Endothelial cell of umbilical vein (primary cell): ENCODE measurements around the gene PCP2. TPM values are rescaled to one million over a fixed set of nuclear protein-coding genes. Genes with fewer than 3 reads are reported as not detected.

Experiments used
- BruUV-seq: library from RNA; stranded (reverse); fragments of 400-500 nt; replicated peaks from 2 replicates; lab custom pipeline; 2021; lab: Mats Ljungman, UMichigan
- CTCF ChIA-PET: fragments of 300-600, 350-600 bp; sonication (Branson Sonifier 250); formaldehyde crosslinking; loops from one replicate; lab custom pipeline; 2021; ENCODE audit warnings: antibody characterized with exemption, inconsistent platforms; lab: Charles Lee
- POLR2A ChIA-PET: fragments of 300-600, 350-600 bp; sonication (Branson Sonifier 250); formaldehyde crosslinking; loops from one replicate; lab custom pipeline; 2021; ENCODE audit warnings: antibody characterized with exemption, inconsistent platforms; lab: Charles Lee
- DNase-seq: peaks from one replicate; pipeline ENCODE4 v3.0.0-alpha.2; 2011; ENCODE audit warnings: low read depth, low spot score
- FAIRE-seq: peaks from 2 replicates; lab custom pipeline; 2011; peaks lifted over from hg19 to GRCh38; lab: Jason Lieb, UNC
- H2AFZ ChIP-seq: 2 replicates; pipeline ENCODE4 v1.6.0; 2012; ENCODE audit warnings: low read depth, low read length, control low read depth, inconsistent platforms
- H3K27ac ChIP-seq: 2 replicates; pipeline ENCODE4 v1.5.1; 2011; ENCODE audit warnings: low read depth, mild to moderate bottlenecking, control low read depth, low read length, moderate library complexity; ENCODE audit not compliant: insufficient read depth
- H3K27me3 ChIP-seq, 2 experiments: 2 replicates each; pipeline versions ENCODE4 v1.6.0 to v1.6.1; 2011; ENCODE audit warnings: low read length in 2 of 2, mixed read lengths in 1 of 2; ENCODE audit not compliant: control insufficient read depth in 2 of 2, insufficient read depth in 2 of 2
- H3K36me3 ChIP-seq, 2 experiments: 2 replicates in 1 of 2; 3 replicates in 1 of 2; pipeline ENCODE4 v1.5.1; 2011; ENCODE audit warnings: low read length in 2 of 2, mild to moderate bottlenecking in 1 of 2, moderate library complexity in 1 of 2; ENCODE audit not compliant: control insufficient read depth in 2 of 2, insufficient read depth in 2 of 2; ENCODE audit errors: extremely low read depth in 1 of 2
- H3K4me1 ChIP-seq: 3 replicates; pipeline ENCODE4 v1.5.1; 2011; ENCODE audit warnings: mild to moderate bottlenecking, low read length; ENCODE audit not compliant: control insufficient read depth, insufficient read depth; ENCODE audit errors: extremely low read depth
- H3K4me2 ChIP-seq: 2 replicates; pipeline ENCODE4 v1.6.1; 2011; ENCODE audit warnings: low read length, control low read depth, mixed read lengths; ENCODE audit not compliant: insufficient read depth
- H3K4me3 ChIP-seq, 3 experiments: fragments of 200-600 bp in 1 of 3; sonication (generic), shearing (Covaris generic) in 1 of 3; replicated peaks in 1 of 3; 2 replicates each; pipeline ENCODE4 v1.5.1; 2011 to 2016; ENCODE audit warnings: control low read depth in 3 of 3, low read length in 3 of 3, mild to moderate bottlenecking in 2 of 3, inconsistent platforms in 1 of 3, low read depth in 1 of 3, moderate library complexity in 1 of 3; ENCODE audit not compliant: insufficient read depth in 1 of 3
- H3K79me2 ChIP-seq: 2 replicates; pipeline ENCODE4 v1.6.0; 2012; ENCODE audit warnings: low read length, inconsistent platforms; ENCODE audit not compliant: control insufficient read depth, insufficient read depth
- H3K9ac ChIP-seq: replicated peaks from 2 replicates; pipeline ENCODE3; 2011; ENCODE audit warnings: low read length, control low read depth; ENCODE audit not compliant: insufficient read depth; ENCODE audit errors: extremely low read depth
- H3K9me1 ChIP-seq: replicated peaks from 3 replicates; pipeline ENCODE4 v1.6.0; 2011; ENCODE audit warnings: mild to moderate bottlenecking, low read length; ENCODE audit not compliant: control insufficient read depth, insufficient read depth; ENCODE audit errors: extremely low read depth
- H3K9me3 ChIP-seq: replicated peaks from 2 replicates; pipeline ENCODE4 v1.5.1; 2012; ENCODE audit warnings: low read length, inconsistent platforms; ENCODE audit not compliant: control insufficient read depth, insufficient read depth
- H4K20me1 ChIP-seq: replicated peaks from 2 replicates; pipeline ENCODE3; 2011; ENCODE audit warnings: mild to moderate bottlenecking, low read length; ENCODE audit not compliant: control insufficient read depth, insufficient read depth; ENCODE audit errors: extremely low read depth
- CTCF ChIP-seq, 2 donors: IDR thresholded peaks; 1 replicate in 1 of 2; 2 replicates in 1 of 2; pipeline ENCODE4 v1.5.1; 2011; ENCODE audit warnings: low read length in 2 of 2, mild to moderate bottlenecking in 2 of 2, moderate library complexity in 2 of 2, control low read depth in 1 of 2, inconsistent platforms in 1 of 2, low read depth in 1 of 2; ENCODE audit not compliant: insufficient read depth in 1 of 2; ENCODE audit errors: extremely low read depth in 1 of 2
- EZH2 ChIP-seq: IDR thresholded peaks from 2 replicates; pipeline ENCODE4 v1.6.1; 2012; ENCODE audit warnings: borderline replicate concordance, low read depth, mild to moderate bottlenecking, moderate library complexity, low read length, inconsistent platforms; ENCODE audit not compliant: severe bottlenecking
- FOS ChIP-seq: IDR thresholded peaks from 2 replicates; pipeline ENCODE4 v1.6.1; 2011; ENCODE audit warnings: mild to moderate bottlenecking, low read length, moderate library complexity, borderline replicate concordance; ENCODE audit not compliant: insufficient read depth
- GATA2 ChIP-seq: IDR thresholded peaks from 2 replicates; pipeline ENCODE4 v1.7.0; 2011; ENCODE audit warnings: low read depth, mild to moderate bottlenecking, moderate library complexity, mixed read lengths, low read length; ENCODE audit not compliant: insufficient read length, insufficient read depth
- JUN ChIP-seq: IDR thresholded peaks from 2 replicates; pipeline ENCODE4 v1.6.1; 2011; ENCODE audit warnings: borderline replicate concordance, low read depth; ENCODE audit not compliant: insufficient read length, insufficient read depth
- MAX ChIP-seq: IDR thresholded peaks from 2 replicates; pipeline ENCODE4 v1.6.1; 2011; ENCODE audit not compliant: insufficient read depth, insufficient read length
- MYC ChIP-seq: IDR thresholded peaks from one replicate; pipeline ENCODE4 v1.6.1; 2011; ENCODE audit warnings: mild to moderate bottlenecking, low read depth, low read length
- POLR2A ChIP-seq: IDR thresholded peaks from 2 replicates; pipeline ENCODE4 v1.6.1; 2012; ENCODE audit warnings: low read depth, mild to moderate bottlenecking, control low read depth, low read length
- POLR2AphosphoS5 ChIP-seq: IDR thresholded peaks from 2 replicates; pipeline ENCODE4 v1.6.1; 2012; ENCODE audit warnings: low read depth, mild to moderate bottlenecking, control low read depth, low read length, moderate library complexity; ENCODE audit not compliant: insufficient read depth
- dilution Hi-C: fragments of 300-500 bp; cut with MboI; formaldehyde crosslinking; loops from one replicate; pipeline ENCODE4 v1.15.0; 2019; ENCODE audit warnings: low sequenced_read_pairs; ENCODE audit not compliant: extremely low pct_ligation_motif_present
- intact Hi-C: fragments of 100-400 bp; cut with micrococcal nuclease; formaldehyde crosslinking; loops from one replicate; pipeline ENCODE4 v1.10.0; 2022
- polyA plus RNA-seq, 4 experiments: library from polyadenylated mRNA; depleted of rRNA in 3 of 4; stranded (reverse) in 3 of 4; unstranded in 1 of 4; fragments of >200 nt; gene quantifications; 2 replicates each; pipeline versions ENCODE4 v1.2.1 to v1.2.3, GENCODE V29; 2011 to 2012; ENCODE audit warnings: missing spikeins in 1 of 4
- total RNA-seq: library from RNA; stranded (reverse); gene quantifications from 2 replicates; pipeline ENCODE4 v1.2.3, GENCODE V29; 2021

The PCP2 gene
- total and polyA plus RNA-seq, 2 donors (not counting 3 experiments of a cell fraction or from before 2014, with no cell fraction given) = not detected

GRCh38 chr19:7589822-7590221 is 43.7 kb downstream of the PCP2 start:
- peaks cover 1 to 4% of the 10 kb centered on the region in 2 experiments for H3K27me3 ChIP-seq
- no peak overlapping the region for H2AFZ ChIP-seq
- FAIRE-seq = no peak
- TF ChIP-seq MAX = no peak
- TF ChIP-seq POLR2AphosphoS5 = no peak
- no peak for TF ChIP-seq GATA2
- no peak for TF ChIP-seq FOS
- no peak overlapping the region for H3K4me2 ChIP-seq
- H3K4me1 ChIP-seq = no peaks in the 10 kb centered on the region
- no peaks in the 10 kb centered on the region for H3K9me1 ChIP-seq
- BruUV-seq = no TSS peak
- no peak overlapping the region for H3K27ac ChIP-seq
- ChIA-PET CTCF (no interaction called here), POLR2A (interaction anchor here (0.6 kb wide), 1 partner anchor 42 kb away, joined by 3 read pairs; no protein-coding TSS in a partner anchor)
- no peak for DNase-seq
- no peak overlapping the region for H3K9ac ChIP-seq
- intact Hi-C loops = no loop called here
- no peaks in the 10 kb centered on the region for H3K36me3 ChIP-seq
- no peaks in the 10 kb centered on the region for H4K20me1 ChIP-seq
- H3K9me3 ChIP-seq = no peaks in the 10 kb centered on the region
- dilution Hi-C loops = no loop called here
- no peaks in the 10 kb centered on the region for H3K79me2 ChIP-seq
- no peak overlapping the region for H3K4me3 ChIP-seq

- H4K20me1 ChIP-seq = no peaks in the 10 kb centered on the region
- no peak overlapping the region for H3K4me3 ChIP-seq
- no peak overlapping the region for H3K27ac ChIP-seq
- no peaks in the 10 kb centered on the region for H3K27me3 ChIP-seq
- H3K79me2 ChIP-seq = no peaks in the 10 kb centered on the region
- no peak for TF ChIP-seq MYC
- no peak for TF ChIP-seq GATA2
- no peak for TF ChIP-seq JUN
- no peak for TF ChIP-seq CTCF (IDR thresholded peaks at IDR 0.05; ENCODE audit: extremely low read depth in 1 of 2, insufficient read depth in 1 of 2, low read depth in 1 of 2, low read length in 2 of 2)
- no peak for TF ChIP-seq POLR2A
- no peak for TF ChIP-seq POLR2AphosphoS5
- TF ChIP-seq EZH2 = no peak
- TF ChIP-seq MAX = no peak
- no peak for TF ChIP-seq FOS
- FAIRE-seq = no peak
- H3K9ac ChIP-seq = no peak overlapping the region
- intact Hi-C loops = no loop called here
- CTCF ChIA-PET = interaction anchor here (0.7 to 1.4 kb wide), 2 partner anchors 195 to 232 kb away, joined by 3 to 4 read pairs; no protein-coding TSS in a partner anchor
- H2AFZ ChIP-seq = no peak overlapping the region
- H3K4me2 ChIP-seq = no peak overlapping the region
- H3K4me1 ChIP-seq = no peaks in the 10 kb centered on the region
- no peak for DNase-seq
- no TSS peak for BruUV-seq
- H3K9me1 ChIP-seq = no peaks in the 10 kb centered on the region
- POLR2A ChIA-PET = no interaction called here
- no peaks in the 10 kb centered on the region for H3K9me3 ChIP-seq
- H3K36me3 ChIP-seq = no peaks in the 10 kb centered on the region
- dilution Hi-C loops = no loop called here
Measured at GRCh38 chr19:7582446-7582845, 51.1 kb downstream of the PCP2 start.
